Prostate gland (tissue), 2 donors: Measurements from ENCODE around the gene RNF144B. TPM values are rescaled to one million over a fixed set of nuclear protein-coding genes. Genes with fewer than 3 reads are reported as not detected.
"Not testable (repeated sequence)": the region's sequence is repeated elsewhere in the genome, so short reads cannot be mapped to it uniquely, and the experiment has no call there.

Experiments
- DNase-seq: peaks from one replicate; pipeline ENCODE4 v3.0.0-alpha.2; 2019; ENCODE audit warnings: low spot score
- H3K27ac ChIP-seq, 2 donors: fragments of 200-600 bp; sonication (generic); 2 replicates each; pipeline ENCODE4 v1.5.1; 2017 to 2019
- H3K27me3 ChIP-seq: fragments of 200-600 bp; sonication (generic); replicated peaks from 2 replicates; pipeline ENCODE4 v1.5.1; 2019; ENCODE audit not compliant: insufficient read depth
- H3K36me3 ChIP-seq, 2 donors: fragments of 200-600 bp; sonication (generic); 1 replicate in 1 of 2; 2 replicates in 1 of 2; pipeline versions ENCODE4 v1.5.1 to v1.8.1; 2017 to 2019
- H3K4me1 ChIP-seq: fragments of 200-600 bp; sonication (generic); replicated peaks from 2 replicates; pipeline ENCODE4 v1.5.1; 2019
- H3K4me3 ChIP-seq, 2 donors: fragments of 200-600 bp; sonication (generic); 2 replicates each; pipeline ENCODE4 v1.5.1; 2017 to 2019
- H3K9me3 ChIP-seq: fragments of 200-600 bp; sonication (generic); 2 replicates; pipeline ENCODE4 v1.5.1; 2017
- POLR2A ChIP-seq: fragments of 450-650 bp; IDR thresholded peaks from one replicate; pipeline ENCODE4 v1.6.1; 2016; ENCODE audit warnings: antibody characterized with exemption, mild to moderate bottlenecking
- POLR2AphosphoS5 ChIP-seq: sonication (generic); formaldehyde crosslinking; IDR thresholded peaks from one replicate; pipeline ENCODE4 v1.6.1; 2017; ENCODE audit warnings: antibody characterized with exemption
- WGBS: methylation state at CpG from one replicate; pipeline ENCODE4 v1.1.5; 2018; 5-methylcytosine and 5-hydroxymethylcytosine counted together
- intact Hi-C: fragments of 100-400 bp; cut with DNase I; formaldehyde crosslinking; loops from one replicate; pipeline ENCODE4 v1.14.2; 2022
- total RNA-seq, 2 donors: library from RNA; depleted of rRNA; stranded (reverse); fragments of >200 nt; gene quantifications; one replicate each; pipeline ENCODE4 v1.1.0, GENCODE V29; 2016
- TF ChIP-seq, protein P1 (sequence below), 4 experiments: fragments of 200-600 bp in 2 of 4; fragments of 450-650 bp in 2 of 4; sonication (generic) in 2 of 4; IDR thresholded peaks; 1 replicate in 3 of 4; 2 replicates in 1 of 4; pipeline ENCODE4 v1.5.1; 2016 to 2019; ENCODE audit warnings: antibody characterized with exemption in 4 of 4, mild to moderate bottlenecking in 2 of 4, moderate library complexity in 2 of 4

Gene RNF144B
- total RNA-seq, 2 donors from 2014 or later = 25.3 to 50.8 TPM

DNA sequence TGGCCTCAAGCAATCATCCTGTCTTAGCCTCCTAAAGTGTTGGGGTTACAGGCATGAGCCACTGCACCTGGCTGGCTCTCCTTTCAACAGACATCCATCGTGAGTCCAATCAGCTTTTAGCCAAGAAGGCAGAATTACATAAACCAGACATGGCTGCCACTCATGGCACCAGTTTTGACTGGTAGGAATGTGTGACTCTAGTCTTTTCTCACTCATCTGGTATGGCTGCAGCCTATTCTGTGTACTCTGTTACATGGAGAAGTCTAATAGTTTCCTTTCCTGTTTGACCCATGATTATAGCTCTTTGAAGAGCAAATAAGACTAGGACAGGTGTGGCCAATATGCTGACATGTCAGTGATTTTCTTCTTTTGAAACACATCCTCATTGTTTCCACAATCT lies 27.0 kb upstream of the RNF144B start:
- WGBS = 87% methylated on average over 1 of the region's 1 CpG
- no peaks in the 10 kb centered on the region for H3K27me3 ChIP-seq

DNA sequence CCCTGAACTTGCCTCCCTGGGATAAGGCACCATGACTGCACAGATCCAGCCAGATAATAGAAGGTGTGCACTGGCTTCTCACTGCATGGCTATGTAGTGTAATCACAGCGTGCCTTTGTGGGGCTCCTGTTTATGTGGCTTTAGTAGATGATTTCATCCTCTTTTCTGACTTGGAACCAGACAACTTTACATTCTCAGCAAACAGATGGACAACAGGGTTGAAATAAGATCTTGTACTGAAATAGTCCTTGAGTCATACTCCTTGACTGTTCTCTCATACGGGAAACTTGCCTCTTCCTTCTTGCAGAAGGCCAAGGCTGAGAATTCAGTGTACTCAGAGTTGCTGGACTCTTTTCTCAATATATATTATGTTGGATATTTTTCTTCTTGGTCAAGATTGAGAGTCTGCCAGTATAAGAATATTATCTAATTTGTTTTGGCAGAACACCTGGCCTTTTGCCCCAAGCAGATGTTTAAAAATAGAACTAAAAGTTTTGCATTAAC lies 25.0 kb upstream of the RNF144B start:
- Histone ChIP-seq H3K9me3 (no peaks in the 10 kb centered on the region), H3K27me3 (no peaks in the 10 kb centered on the region), H3K27ac (peak overlapping the region in 1 of 2 donors; percentile 61), H3K4me3 (no peak overlapping the region), H3K4me1 (no peaks in the 10 kb centered on the region), H3K36me3 (no peaks in the 10 kb centered on the region)
- intact Hi-C loops = no loop called here
- WGBS = 17% methylated on average over 2 of the region's 2 CpGs
- no peak for DNase-seq
- no peak for TF ChIP-seq POLR2A
- peak; percentile 73 for TF ChIP-seq POLR2AphosphoS5

More for the DNA sequence above, 27.0 kb upstream of the RNF144B start:
- H3K4me1 ChIP-seq = no peaks in the 10 kb centered on the region
- no peaks in the 10 kb centered on the region for H3K36me3 ChIP-seq
- no peak overlapping the region for H3K27ac ChIP-seq
- no peak for DNase-seq
- H3K4me3 ChIP-seq = no peak overlapping the region
- intact Hi-C loops = no loop called here
- TF ChIP-seq, protein P1, sequence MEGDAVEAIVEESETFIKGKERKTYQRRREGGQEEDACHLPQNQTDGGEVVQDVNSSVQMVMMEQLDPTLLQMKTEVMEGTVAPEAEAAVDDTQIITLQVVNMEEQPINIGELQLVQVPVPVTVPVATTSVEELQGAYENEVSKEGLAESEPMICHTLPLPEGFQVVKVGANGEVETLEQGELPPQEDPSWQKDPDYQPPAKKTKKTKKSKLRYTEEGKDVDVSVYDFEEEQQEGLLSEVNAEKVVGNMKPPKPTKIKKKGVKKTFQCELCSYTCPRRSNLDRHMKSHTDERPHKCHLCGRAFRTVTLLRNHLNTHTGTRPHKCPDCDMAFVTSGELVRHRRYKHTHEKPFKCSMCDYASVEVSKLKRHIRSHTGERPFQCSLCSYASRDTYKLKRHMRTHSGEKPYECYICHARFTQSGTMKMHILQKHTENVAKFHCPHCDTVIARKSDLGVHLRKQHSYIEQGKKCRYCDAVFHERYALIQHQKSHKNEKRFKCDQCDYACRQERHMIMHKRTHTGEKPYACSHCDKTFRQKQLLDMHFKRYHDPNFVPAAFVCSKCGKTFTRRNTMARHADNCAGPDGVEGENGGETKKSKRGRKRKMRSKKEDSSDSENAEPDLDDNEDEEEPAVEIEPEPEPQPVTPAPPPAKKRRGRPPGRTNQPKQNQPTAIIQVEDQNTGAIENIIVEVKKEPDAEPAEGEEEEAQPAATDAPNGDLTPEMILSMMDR (IDR thresholded peaks at IDR 0.05) = no peak
- peak; percentile 58 for TF ChIP-seq POLR2AphosphoS5
- no peaks in the 10 kb centered on the region for H3K9me3 ChIP-seq

DNA sequence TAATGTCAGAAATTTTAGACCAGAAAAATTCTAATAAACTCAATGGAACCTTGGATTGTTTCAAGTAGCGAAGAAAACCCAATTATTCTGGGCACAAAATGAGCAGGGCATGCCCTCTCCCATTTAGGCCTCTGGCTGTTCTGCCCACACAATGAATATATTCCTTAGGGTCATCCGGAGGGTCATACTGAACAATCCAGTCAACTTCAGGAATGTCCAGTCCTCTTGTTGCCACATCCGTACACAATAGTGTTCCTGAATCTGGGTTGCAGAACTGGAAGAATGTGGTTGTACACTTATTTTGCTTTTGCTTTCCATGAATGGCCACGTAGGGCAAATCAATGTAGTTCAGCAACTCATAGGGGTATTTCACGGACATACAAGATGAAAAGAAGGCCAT lies 23.4 kb upstream of the RNF144B start:
- DNase-seq = no peak
- 91% methylated on average over 5 of the region's 5 CpGs for WGBS
- Histone ChIP-seq H3K27me3 (no peaks in the 10 kb centered on the region), H3K27ac (no peak overlapping the region), H3K9me3 (no peaks in the 10 kb centered on the region), H3K4me3 (no peak overlapping the region), H3K4me1 (no peaks in the 10 kb centered on the region), H3K36me3 (no peaks in the 10 kb centered on the region)
- TF ChIP-seq POLR2A = no peak
- intact Hi-C loops = no loop called here

DNA sequence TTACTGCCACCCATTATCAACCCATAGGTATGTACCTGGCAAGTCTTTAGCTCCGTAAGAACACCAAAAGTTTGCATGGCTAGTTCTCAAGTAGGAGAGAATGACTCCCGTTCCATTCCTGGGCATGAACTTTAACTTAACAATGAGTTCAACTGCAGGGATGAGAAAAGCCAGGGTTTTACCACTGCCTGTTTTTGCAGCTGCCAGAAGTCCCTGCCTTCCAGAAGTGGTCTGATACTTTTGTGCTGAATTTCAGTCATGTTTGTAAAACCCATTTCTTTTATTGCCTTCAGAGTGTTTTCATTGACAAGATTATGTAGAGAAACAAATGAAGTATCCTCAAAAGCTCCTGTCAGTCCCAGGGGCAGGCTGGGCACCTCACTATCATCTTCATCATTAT lies 22.6 kb upstream of the RNF144B start:
- H3K27ac ChIP-seq, H3K4me3 ChIP-seq, H3K36me3 ChIP-seq, H3K4me1 ChIP-seq, DNase-seq, H3K27me3 ChIP-seq, H3K9me3 ChIP-seq, intact Hi-C loops: not testable (repeated sequence)
- 89% methylated on average over 2 of the region's 2 CpGs for WGBS

DNA sequence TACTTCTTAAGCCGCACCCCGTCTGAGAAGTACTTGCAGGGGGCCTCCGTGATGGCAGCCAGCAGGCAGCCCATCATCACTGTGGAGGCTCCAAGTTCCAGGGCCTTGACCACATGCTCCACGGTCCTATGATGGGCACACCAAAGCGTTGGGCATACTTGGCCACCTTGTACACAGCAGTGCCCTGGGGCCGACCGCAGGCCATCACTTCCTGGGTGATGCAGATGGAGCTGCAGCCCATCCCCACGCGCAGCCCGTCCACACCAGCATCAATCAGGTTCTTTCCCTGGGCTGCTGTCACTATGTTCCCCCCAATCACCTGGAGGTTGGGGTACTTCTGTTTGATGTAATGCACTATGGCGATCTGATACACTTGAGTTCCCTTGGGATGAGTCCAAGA lies 19.8 kb upstream of the RNF144B start:
- H3K4me3 ChIP-seq = no peak overlapping the region
- intact Hi-C loops = no loop called here
- TF ChIP-seq POLR2AphosphoS5 (no peak), POLR2A (no peak)
- TF ChIP-seq, protein P1 (IDR thresholded peaks at IDR 0.05) = no peak
- H3K36me3 ChIP-seq = no peaks in the 10 kb centered on the region
- H3K27me3 ChIP-seq = no peaks in the 10 kb centered on the region
- no peaks in the 10 kb centered on the region for H3K4me1 ChIP-seq
- no peak for DNase-seq
- WGBS = 96% methylated on average over 11 of the region's 11 CpGs
- peak overlapping the region in 1 of 2 donors; percentile 37 for H3K27ac ChIP-seq
- H3K9me3 ChIP-seq = no peaks in the 10 kb centered on the region

DNA sequence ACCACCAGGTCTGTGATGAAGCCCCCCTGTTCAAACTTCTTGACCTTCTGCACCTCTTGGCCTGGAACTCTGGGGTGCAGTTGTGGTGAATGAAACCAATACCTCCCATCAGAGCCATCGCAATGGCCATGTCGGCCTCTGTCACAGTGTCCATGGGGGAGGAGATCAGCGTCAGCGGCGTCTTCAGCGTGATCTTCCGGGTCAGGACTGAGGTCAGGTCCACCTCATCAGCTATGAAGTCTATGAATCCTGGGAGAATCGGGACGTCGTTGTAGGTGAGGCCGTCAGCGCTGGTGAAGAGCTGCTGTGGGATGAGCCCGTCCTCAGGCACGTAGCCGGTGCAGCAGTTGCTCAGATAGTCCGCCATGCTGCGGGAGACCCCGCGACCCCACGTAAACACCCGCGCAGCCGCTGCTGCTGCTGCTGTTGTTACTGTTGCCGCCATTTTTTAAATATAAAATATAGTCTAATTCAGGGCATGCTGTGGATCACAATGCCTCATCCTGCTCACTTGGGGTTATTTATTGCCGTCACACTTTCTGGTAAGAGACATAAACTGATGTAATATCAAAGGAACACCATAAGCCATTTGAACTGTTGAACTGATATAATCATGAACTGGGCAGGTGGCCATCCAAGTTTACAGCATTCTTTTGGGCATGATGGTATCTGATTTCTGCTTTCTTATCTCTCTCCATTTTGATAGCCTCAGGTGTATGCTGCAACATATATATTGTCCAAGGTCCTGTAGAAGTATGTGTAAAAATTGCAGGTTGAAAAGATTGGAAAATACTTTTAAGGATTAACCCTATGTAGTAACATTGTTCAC lies 18.7 kb upstream of the RNF144B start:
- Histone ChIP-seq H3K36me3 (no peaks in the 10 kb centered on the region), H3K4me1 (no peaks in the 10 kb centered on the region), H3K27ac (peak overlapping the region in 1 of 2 donors; percentile 37), H3K9me3 (no peaks in the 10 kb centered on the region), H3K4me3 (no peak overlapping the region), H3K27me3 (no peaks in the 10 kb centered on the region)
- WGBS = 93% methylated on average over 25 of the region's 25 CpGs
- intact Hi-C loops = no loop called here
- DNase-seq = no peak
- TF ChIP-seq POLR2A (no peak), POLR2AphosphoS5 (peak; percentile 57)

DNA sequence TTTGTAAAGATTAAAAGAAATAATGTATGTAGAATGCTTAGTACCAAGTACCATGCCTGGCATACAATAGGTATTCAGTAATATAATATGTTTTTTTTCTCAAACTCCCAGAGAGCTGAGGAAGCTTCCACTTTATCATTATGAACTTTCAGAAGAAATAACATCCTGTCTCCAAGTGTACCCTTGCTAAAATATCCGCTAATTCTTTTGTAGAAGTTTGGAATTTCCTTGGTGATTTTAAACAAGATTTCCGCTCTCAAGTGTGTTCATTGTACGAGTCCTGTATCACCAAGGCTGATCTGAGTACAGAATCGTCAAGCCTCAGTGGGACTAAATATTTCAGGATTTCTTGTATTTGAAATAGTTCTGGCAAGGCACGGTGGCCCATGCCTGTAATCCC lies 16.1 kb upstream of the RNF144B start:
- DNase-seq = no peak
- 79% methylated on average over 5 of the region's 5 CpGs for WGBS

More for the DNA sequence above, 16.1 kb upstream of the RNF144B start:
- TF ChIP-seq POLR2AphosphoS5 = no peak
- TF ChIP-seq, protein P1 (IDR thresholded peaks at IDR 0.05) = no peak
- no peak for TF ChIP-seq POLR2A
- no peaks in the 10 kb centered on the region for H3K27me3 ChIP-seq
- intact Hi-C loops = no loop called here
- no peaks in the 10 kb centered on the region for H3K4me1 ChIP-seq
- H3K36me3 ChIP-seq = no peaks in the 10 kb centered on the region
- H3K27ac ChIP-seq = no peak overlapping the region
- no peak overlapping the region for H3K4me3 ChIP-seq
- no peaks in the 10 kb centered on the region for H3K9me3 ChIP-seq
